ENCODE data around the gene FILIP1.

- TF ChIP-seq CTCF (IDR thresholded peaks at IDR 0.05; ENCODE audit: borderline replicate concordance, extremely low read depth, low read length, poor library complexity, severe bottlenecking) (no peak), EZH2 (IDR thresholded peaks at IDR 0.05; ENCODE audit: borderline replicate concordance, low read depth, low read length, severe bottlenecking) (no peak)
These were observed 230.7 kb downstream of the FILIP1 start for GRCh38 chr6:75262716-75263400.

Measured in DND-41 (cell line).